Measurements from ENCODE around the gene HCN2. TPM values are rescaled to one million over a fixed set of nuclear protein-coding genes. Genes with fewer than 3 reads are reported as not detected.

HCN2 gene
- total and polyA plus RNA-seq, 9 of the 15 experiments (the other 6 are each of a cell fraction or from before 2014, with no cell fraction given): 0.29 to 4.2 (median 0.82) TPM; not detected in 2

DNA sequence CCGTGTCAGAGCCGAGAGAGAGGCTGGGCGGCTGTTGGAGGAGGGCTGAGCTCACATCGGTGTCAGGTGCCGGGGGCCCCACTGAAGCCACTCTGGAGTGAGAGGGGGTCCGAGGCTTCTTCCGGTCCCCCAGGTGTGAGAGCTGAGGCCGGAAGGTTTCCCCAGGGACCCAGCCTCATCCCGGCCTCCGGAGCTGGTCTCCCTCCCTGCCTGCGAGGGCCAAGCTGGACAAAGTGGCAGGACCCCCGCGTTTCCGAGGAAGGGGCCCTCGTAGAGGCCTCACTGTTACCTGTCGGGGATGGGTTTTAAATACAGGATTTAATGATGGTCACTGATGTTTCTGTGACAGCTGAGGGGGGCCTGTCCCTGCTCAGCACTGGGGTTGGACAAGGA lies 6.6 kb downstream of the HCN2 start:
- Histone ChIP-seq H3K27me3 (ENCODE audit: control insufficient read depth in 2 of 2, insufficient read depth in 2 of 2, low read length in 2 of 2) (peaks cover 12 to 27% of the 10 kb centered on the region in 2 experiments; a peak in 4 of 5 replicates), H3K9ac (ENCODE audit: insufficient read depth in 1 of 2, low read depth in 2 of 2, low read length in 2 of 2) (0 out of 4 replicates have a peak overlapping the region, but pooled peaks of 1 of the 2 experiments have one; percentile 26), H3K9me3 (replicated peaks; ENCODE audit: control insufficient read depth, insufficient read depth, low read depth, low read length) (0 out of 2 replicates have a peak, but pooled peaks cover 1% of the 10 kb centered on the region), H3K4me2 (ENCODE audit: insufficient read depth, low read length) (no peak overlapping the region), H3K79me2 (ENCODE audit: control insufficient read depth, insufficient read depth, low read length) (no peaks in the 10 kb centered on the region), H3K9me1 (ENCODE audit: control insufficient read depth, insufficient read depth, low read length) (no peaks in the 10 kb centered on the region), H3K36me3 (ENCODE audit: control insufficient read depth, insufficient read depth, low read length) (no peaks in the 10 kb centered on the region), H3K27ac (ENCODE audit: extremely low read depth, low read depth, low read length) (no peak overlapping the region), H2AFZ (ENCODE audit: low read depth, low read length) (no peak overlapping the region), H3K4me1 (replicated peaks in 1 of 2; ENCODE audit: control insufficient read depth in 2 of 2, insufficient read depth in 2 of 2, low read length in 2 of 2) (peaks cover 3 to 58% of the 10 kb centered on the region in 2 experiments; a peak in 3 of 5 replicates), H4K20me1 (replicated peaks; ENCODE audit: control insufficient read depth, insufficient read depth, low read length) (peaks cover 17% of the 10 kb centered on the region; the same call in 1 of the 2 replicates), H3K4me3 (no peak overlapping the region)
- ChIA-PET POLR2A (no interaction called here), CTCF (ENCODE audit: low intra/inter-chr PET ratio) (no interaction called here)
- FAIRE-seq (no peak), ATAC-seq (no peak), DNase-seq (ENCODE audit: extremely low read depth in 1 of 4, low spot score in 3 of 4) (no peak)
- intact Hi-C loops (cut with micrococcal nuclease) (no loop called here), in situ Hi-C loops (cut with MboI) (no loop called here)
- TF ChIP-seq ZFP1 (CRISPR knock-in tag; IDR thresholded peaks at IDR 0.05) (no peak), ZNF143 (CRISPR knock-in tag; IDR thresholded peaks at IDR 0.05) (no peak), ETS2 (tag; IDR thresholded peaks at IDR 0.05; ENCODE audit: borderline replicate concordance, poor library complexity, severe bottlenecking) (no peak), ZNF707 (CRISPR knock-in tag; conservative IDR thresholded peaks at IDR 0.05) (no peak)
- TF ChIP-seq, protein P1, sequence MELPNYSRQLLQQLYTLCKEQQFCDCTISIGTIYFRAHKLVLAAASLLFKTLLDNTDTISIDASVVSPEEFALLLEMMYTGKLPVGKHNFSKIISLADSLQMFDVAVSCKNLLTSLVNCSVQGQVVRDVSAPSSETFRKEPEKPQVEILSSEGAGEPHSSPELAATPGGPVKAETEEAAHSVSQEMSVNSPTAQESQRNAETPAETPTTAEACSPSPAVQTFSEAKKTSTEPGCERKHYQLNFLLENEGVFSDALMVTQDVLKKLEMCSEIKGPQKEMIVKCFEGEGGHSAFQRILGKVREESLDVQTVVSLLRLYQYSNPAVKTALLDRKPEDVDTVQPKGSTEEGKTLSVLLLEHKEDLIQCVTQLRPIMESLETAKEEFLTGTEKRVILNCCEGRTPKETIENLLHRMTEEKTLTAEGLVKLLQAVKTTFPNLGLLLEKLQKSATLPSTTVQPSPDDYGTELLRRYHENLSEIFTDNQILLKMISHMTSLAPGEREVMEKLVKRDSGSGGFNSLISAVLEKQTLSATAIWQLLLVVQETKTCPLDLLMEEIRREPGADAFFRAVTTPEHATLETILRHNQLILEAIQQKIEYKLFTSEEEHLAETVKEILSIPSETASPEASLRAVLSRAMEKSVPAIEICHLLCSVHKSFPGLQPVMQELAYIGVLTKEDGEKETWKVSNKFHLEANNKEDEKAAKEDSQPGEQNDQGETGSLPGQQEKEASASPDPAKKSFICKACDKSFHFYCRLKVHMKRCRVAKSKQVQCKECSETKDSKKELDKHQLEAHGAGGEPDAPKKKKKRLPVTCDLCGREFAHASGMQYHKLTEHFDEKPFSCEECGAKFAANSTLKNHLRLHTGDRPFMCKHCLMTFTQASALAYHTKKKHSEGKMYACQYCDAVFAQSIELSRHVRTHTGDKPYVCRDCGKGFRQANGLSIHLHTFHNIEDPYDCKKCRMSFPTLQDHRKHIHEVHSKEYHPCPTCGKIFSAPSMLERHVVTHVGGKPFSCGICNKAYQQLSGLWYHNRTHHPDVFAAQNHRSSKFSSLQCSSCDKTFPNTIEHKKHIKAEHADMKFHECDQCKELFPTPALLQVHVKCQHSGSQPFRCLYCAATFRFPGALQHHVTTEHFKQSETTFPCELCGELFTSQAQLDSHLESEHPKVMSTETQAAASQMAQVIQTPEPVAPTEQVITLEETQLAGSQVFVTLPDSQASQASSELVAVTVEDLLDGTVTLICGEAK (IDR thresholded peaks at IDR 0.05): no peak
- TF ChIP-seq, protein P1 (CRISPR knock-in tag; IDR thresholded peaks at IDR 0.05): no peak
- WGBS (ENCODE audit: insufficient coverage, low coverage, missing lambda C conversion rate): 51% methylated on average over 13 of the region's 16 CpGs
- BruUV-seq (replicated peaks): no TSS peak
